ENCODE data around the gene ALPK3. TPM values are rescaled to one million over a fixed set of nuclear protein-coding genes. Genes with fewer than 3 reads are reported as not detected.

Gene ALPK3
- polyA plus RNA-seq, 1 donor from 2014 or later, result not detected

GRCh38 chr15:84880822-84881519 is 63.8 kb downstream of the ALPK3 start:
- no peaks in the 10 kb centered on the region for H3K27me3 ChIP-seq (ENCODE audit: insufficient read depth, low read depth, low read length)
- H3K9me3 ChIP-seq (ENCODE audit: low read length), result no peaks in the 10 kb centered on the region
- H3F3A ChIP-seq (ENCODE audit: insufficient read depth, low read length, poor library complexity, severe bottlenecking), result no peaks in the 10 kb centered on the region
- H3K27ac ChIP-seq (ENCODE audit: low read length), result no peak overlapping the region
- no peak overlapping the region for H3K4me3 ChIP-seq (ENCODE audit: low read length)
- H2AFZ ChIP-seq (ENCODE audit: low read depth, low read length), result no peak overlapping the region
- H3K36me3 ChIP-seq (ENCODE audit: insufficient read depth, low read length), result no peaks in the 10 kb centered on the region
- TF ChIP-seq RAD21 (conservative IDR thresholded peaks at IDR 0.05) (no peak), REST (IDR thresholded peaks at IDR 0.05; ENCODE audit: borderline replicate concordance) (no peak), CTCF (IDR thresholded peaks at IDR 0.05; ENCODE audit: poor library complexity, severe bottlenecking) (no peak), EP300 (conservative IDR thresholded peaks at IDR 0.05; ENCODE audit: poor library complexity, severe bottlenecking) (no peak), EZH2 (IDR thresholded peaks at IDR 0.05; ENCODE audit: borderline replicate concordance, insufficient read depth, low read length, poor library complexity, severe bottlenecking) (no peak), TAF1 (IDR thresholded peaks at IDR 0.05; ENCODE audit: low read depth) (no peak), MXI1 (conservative IDR thresholded peaks at IDR 0.05; ENCODE audit: poor library complexity, severe bottlenecking) (no peak), POLR2AphosphoS5 (IDR thresholded peaks at IDR 0.05) (no peak), SMC3 (conservative IDR thresholded peaks at IDR 0.05; ENCODE audit: poor library complexity) (no peak)
- no peaks in the 10 kb centered on the region for H4K20me1 ChIP-seq (ENCODE audit: insufficient read depth)
- no peak overlapping the region for H3K4me2 ChIP-seq (ENCODE audit: low read length)
- no peaks in the 10 kb centered on the region for H3K79me2 ChIP-seq (replicated peaks; ENCODE audit: insufficient read depth, low read length)
- no peak overlapping the region for H3K9ac ChIP-seq (ENCODE audit: low read length)
- no peaks in the 10 kb centered on the region for H3K9me2 ChIP-seq (ENCODE audit: insufficient read depth, low read length)

- Histone ChIP-seq H3F3A (ENCODE audit: insufficient read depth, low read length, poor library complexity, severe bottlenecking) (no peaks in the 10 kb centered on the region), H3K27ac (ENCODE audit: low read length) (no peak overlapping the region), H3K4me3 (ENCODE audit: low read length) (no peak overlapping the region), H3K9me2 (ENCODE audit: insufficient read depth, low read length) (no peaks in the 10 kb centered on the region), H4K20me1 (ENCODE audit: insufficient read depth) (no peaks in the 10 kb centered on the region), H3K9me3 (ENCODE audit: low read length) (no peaks in the 10 kb centered on the region), H3K4me2 (ENCODE audit: low read length) (no peak overlapping the region), H3K79me2 (replicated peaks; ENCODE audit: insufficient read depth, low read length) (no peaks in the 10 kb centered on the region), H3K9ac (ENCODE audit: low read length) (no peak overlapping the region), H3K36me3 (ENCODE audit: insufficient read depth, low read length) (no peaks in the 10 kb centered on the region), H2AFZ (ENCODE audit: low read depth, low read length) (no peak overlapping the region), H3K27me3 (ENCODE audit: insufficient read depth, low read depth, low read length) (no peaks in the 10 kb centered on the region)
- TF ChIP-seq EZH2 (IDR thresholded peaks at IDR 0.05; ENCODE audit: borderline replicate concordance, insufficient read depth, low read length, poor library complexity, severe bottlenecking) (no peak), TAF1 (IDR thresholded peaks at IDR 0.05; ENCODE audit: low read depth) (no peak), SMC3 (conservative IDR thresholded peaks at IDR 0.05; ENCODE audit: poor library complexity) (no peak), CTCF (IDR thresholded peaks at IDR 0.05; ENCODE audit: poor library complexity, severe bottlenecking) (no peak), EP300 (conservative IDR thresholded peaks at IDR 0.05; ENCODE audit: poor library complexity, severe bottlenecking) (no peak), MXI1 (conservative IDR thresholded peaks at IDR 0.05; ENCODE audit: poor library complexity, severe bottlenecking) (no peak), REST (IDR thresholded peaks at IDR 0.05; ENCODE audit: borderline replicate concordance) (no peak), POLR2AphosphoS5 (IDR thresholded peaks at IDR 0.05) (no peak), RAD21 (conservative IDR thresholded peaks at IDR 0.05) (no peak)
Measured at GRCh38 chr15:84881520-84881830, 64.3 kb downstream of the ALPK3 start.
